Measurements from ENCODE around the gene LORICRIN.

DNA sequence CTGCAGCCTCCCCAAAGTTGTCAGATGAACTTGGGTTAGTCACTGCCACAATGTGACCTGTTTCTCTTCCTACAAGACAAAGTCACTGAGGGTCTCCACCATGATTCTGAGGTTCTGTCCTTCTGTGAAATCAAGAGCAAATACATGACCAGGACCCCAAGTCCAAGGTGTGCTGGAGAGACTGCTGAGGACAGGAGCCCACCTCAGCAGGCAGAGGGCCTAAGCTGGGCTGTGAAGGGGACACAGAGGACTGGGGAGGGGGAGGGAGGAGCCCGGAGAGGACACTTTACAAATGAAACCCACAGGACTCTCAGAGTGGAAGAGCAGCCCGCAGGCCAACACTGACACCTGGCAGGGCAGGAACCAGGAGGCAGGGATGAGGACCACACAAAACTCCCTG is 50.0 kb downstream of the LORICRIN start:
- TF ChIP-seq, protein P1, sequence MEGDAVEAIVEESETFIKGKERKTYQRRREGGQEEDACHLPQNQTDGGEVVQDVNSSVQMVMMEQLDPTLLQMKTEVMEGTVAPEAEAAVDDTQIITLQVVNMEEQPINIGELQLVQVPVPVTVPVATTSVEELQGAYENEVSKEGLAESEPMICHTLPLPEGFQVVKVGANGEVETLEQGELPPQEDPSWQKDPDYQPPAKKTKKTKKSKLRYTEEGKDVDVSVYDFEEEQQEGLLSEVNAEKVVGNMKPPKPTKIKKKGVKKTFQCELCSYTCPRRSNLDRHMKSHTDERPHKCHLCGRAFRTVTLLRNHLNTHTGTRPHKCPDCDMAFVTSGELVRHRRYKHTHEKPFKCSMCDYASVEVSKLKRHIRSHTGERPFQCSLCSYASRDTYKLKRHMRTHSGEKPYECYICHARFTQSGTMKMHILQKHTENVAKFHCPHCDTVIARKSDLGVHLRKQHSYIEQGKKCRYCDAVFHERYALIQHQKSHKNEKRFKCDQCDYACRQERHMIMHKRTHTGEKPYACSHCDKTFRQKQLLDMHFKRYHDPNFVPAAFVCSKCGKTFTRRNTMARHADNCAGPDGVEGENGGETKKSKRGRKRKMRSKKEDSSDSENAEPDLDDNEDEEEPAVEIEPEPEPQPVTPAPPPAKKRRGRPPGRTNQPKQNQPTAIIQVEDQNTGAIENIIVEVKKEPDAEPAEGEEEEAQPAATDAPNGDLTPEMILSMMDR (IDR thresholded peaks at IDR 0.05; ENCODE audit: low read depth, low read length) = no peak
- no peak for TF ChIP-seq EZH2phosphoT487 (IDR thresholded peaks at IDR 0.05; ENCODE audit: low read depth)
